CD4-positive, alpha-beta T cell treated with Interleukin-1 beta for 1 hour (primary cell): ENCODE data around the gene BHLHE40.

Source experiments
- DNase-seq, 2 donors: peaks; one replicate each; pipeline ENCODE4 v3.0.0-alpha.2; 2020 to 2022

Gene BHLHE40

GRCh38 chr3:5002174-5002870 is 23.1 kb downstream of the BHLHE40 start:
- DNase-seq = peak; percentile 59 to 69

- DNase-seq = no peak
Observed at GRCh38 chr3:5002871-5003247, 23.6 kb downstream of the BHLHE40 start.

GRCh38 chr3:5004319-5005152 is 25.3 kb downstream of the BHLHE40 start:
- no peak for DNase-seq

- DNase-seq = no peak
Observed at GRCh38 chr3:5005367-5005766, 26.1 kb downstream of the BHLHE40 start.

- DNase-seq = peak; percentile 87 to 89
Observed at GRCh38 chr3:5006755-5007202, 27.5 kb downstream of the BHLHE40 start.

GRCh38 chr3:5007873-5008272 is 28.6 kb downstream of the BHLHE40 start:
- no peak for DNase-seq

GRCh38 chr3:5009506-5010109 is 30.4 kb downstream of the BHLHE40 start:
- no peak for DNase-seq

GRCh38 chr3:5010140-5010539 is 30.9 kb downstream of the BHLHE40 start:
- DNase-seq = no peak

GRCh38 chr3:5010706-5011554 is 31.7 kb downstream of the BHLHE40 start:
- peak in 1 of 2 donors; percentile 36 for DNase-seq

GRCh38 chr3:5011555-5012256 is 32.5 kb downstream of the BHLHE40 start:
- peak in 1 of 2 donors; percentile 79 for DNase-seq

- peak in 1 of 2 donors; percentile 23 for DNase-seq
Observed at GRCh38 chr3:5012367-5012766, 33.1 kb downstream of the BHLHE40 start.

- DNase-seq = peak in 1 of 2 donors; percentile 69
Observed at GRCh38 chr3:5013021-5013906, 34.0 kb downstream of the BHLHE40 start.

- DNase-seq = no peak
Observed at GRCh38 chr3:5014391-5014790, 35.2 kb downstream of the BHLHE40 start.

GRCh38 chr3:5015056-5015455 is 35.8 kb downstream of the BHLHE40 start:
- DNase-seq = no peak

- peak; percentile 54 to 66 for DNase-seq
Observed at GRCh38 chr3:5016211-5017161, 37.2 kb downstream of the BHLHE40 start.

- DNase-seq = no peak
Observed at GRCh38 chr3:5017925-5018531, 38.8 kb downstream of the BHLHE40 start.

- peak; percentile 77 to 79 for DNase-seq
Observed at GRCh38 chr3:5019411-5020241, 40.4 kb downstream of the BHLHE40 start.

- DNase-seq = no peak
Observed at GRCh38 chr3:5020242-5020722, 41.0 kb downstream of the BHLHE40 start.
